Measurements from ENCODE around the gene MBNL2.
A peak's percentile ranks its signal among the peaks of the same experiment; 100 is the strongest.

MBNL2 gene

DNA sequence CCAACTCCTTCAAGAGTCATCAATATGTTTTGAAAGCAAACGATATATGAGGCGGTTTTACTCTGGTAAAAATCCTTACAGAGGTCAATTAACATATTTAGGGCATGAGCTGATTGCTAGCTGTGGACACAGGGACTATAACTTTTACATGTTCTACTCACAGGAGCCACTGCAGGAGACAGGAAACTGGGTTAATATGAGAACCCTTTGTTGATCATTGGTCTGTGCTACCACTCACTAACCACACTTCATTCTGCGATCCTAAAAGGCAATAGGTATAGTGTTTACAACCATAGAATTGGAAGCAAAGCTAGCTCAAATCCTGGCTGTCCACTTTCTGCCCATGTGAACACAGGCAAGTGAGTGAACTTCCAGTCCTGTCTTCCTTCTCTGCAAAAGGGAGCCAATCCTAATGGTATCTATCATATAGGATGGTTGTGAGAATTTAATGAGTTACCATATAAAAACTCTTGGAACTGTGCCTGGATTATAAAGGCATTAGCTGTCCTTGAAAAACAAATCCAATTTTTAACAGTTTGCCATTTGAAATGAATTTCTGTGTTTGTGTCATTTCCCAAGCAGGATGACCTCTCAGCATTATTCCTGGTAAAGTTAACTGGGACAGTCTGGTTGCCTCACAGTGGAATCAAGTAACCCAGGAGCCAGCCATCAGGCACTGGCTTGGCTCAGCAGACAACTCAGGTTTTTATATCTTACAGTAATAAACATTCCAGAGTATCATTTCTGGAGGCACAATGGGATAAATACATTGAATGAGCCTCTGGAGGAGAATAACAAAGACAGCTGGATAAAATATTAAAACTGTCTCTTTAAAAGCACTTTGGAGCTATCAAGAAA lies 182.0 kb downstream of the MBNL2 start:
- DNase-seq (ENCODE audit: low read depth in 1 of 2, low spot score in 1 of 2): no peak

DNA sequence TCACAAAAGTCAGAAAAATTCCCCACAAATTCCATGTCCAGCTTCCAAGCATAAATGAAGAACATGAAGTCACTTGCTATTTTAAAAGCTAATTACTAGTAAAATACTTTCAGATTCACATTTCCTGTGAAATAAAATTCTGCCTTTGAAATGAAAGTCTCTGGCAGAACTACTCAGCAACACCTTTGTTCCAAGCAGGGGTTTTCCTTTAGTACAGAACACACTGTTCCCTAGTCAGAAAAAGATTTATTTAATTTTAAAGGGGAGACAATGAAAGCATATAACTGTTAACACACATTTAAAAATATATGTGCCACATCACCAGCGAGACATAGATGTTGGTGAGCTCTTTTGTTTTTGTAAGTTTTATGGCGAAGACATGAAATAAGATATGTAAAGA lies 185.4 kb downstream of the MBNL2 start:
- DNase-seq (ENCODE audit: low read depth in 1 of 2, low spot score in 1 of 2): no peak

GRCh38 chr13:97408938-97409337 lies 186.8 kb downstream of the MBNL2 start:
- DNase-seq (ENCODE audit: low read depth in 1 of 2, low spot score in 1 of 2): no peak

DNA sequence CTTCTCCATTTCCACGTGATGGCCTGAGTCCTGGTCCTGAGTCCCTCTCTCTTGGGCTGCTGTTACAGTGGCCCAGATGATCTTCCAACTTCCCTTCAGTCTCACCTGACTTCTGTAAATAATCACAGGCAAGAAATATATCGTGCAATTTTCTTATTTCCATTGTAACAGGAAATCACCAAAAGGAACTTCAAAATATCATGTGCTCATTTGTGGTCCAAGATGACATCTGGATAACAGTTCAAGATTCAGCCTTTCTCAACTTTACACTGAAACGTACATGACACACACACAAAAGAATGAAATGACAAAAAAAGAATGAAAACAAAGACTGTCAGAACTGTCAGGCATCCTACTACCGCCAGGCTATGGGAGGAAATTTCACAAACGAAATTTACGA lies 189.9 kb downstream of the MBNL2 start:
- no peak for DNase-seq (ENCODE audit: low read depth in 1 of 2, low spot score in 1 of 2)

DNA sequence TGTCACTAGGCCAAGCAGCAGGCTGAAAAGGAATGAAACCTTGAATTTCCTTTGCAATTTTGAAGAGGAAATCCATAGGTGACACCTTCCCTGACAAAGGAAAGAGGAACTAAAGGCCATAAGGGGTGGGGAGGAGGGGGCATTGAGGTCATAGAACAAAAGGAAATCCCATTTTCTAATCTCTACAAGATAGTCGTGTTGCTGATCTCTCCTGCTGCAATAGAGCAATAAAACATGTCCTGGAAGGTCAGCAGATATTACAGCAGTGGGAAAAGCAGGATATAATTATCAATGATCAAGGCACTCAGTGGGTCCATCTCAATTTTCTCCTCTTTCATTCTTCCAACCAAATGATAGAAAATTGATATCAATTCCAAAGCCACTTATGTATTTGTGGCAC lies 191.6 kb downstream of the MBNL2 start:
- DNase-seq (ENCODE audit: low read depth in 1 of 2, low spot score in 1 of 2): no peak

DNA sequence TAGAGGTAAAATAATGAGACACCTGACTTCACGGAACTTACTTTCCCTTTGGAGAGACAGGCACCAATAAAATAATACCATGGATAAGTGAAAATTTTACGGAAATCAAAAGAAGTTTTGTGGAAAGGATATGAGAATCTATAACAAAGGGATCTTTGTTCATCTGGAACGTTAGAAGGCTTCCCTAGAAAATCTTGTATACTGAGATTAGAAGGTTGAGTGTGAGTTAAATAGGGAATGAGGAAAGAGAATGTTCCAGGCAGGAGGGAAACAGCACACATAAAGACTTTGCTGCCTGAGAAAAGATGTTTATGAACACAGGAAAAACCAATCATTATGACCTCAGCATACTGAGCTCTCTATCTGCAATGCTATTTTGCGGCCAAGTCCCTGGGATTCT lies 192.3 kb downstream of the MBNL2 start:
- no peak for DNase-seq (ENCODE audit: low read depth in 1 of 2, low spot score in 1 of 2)

DNA sequence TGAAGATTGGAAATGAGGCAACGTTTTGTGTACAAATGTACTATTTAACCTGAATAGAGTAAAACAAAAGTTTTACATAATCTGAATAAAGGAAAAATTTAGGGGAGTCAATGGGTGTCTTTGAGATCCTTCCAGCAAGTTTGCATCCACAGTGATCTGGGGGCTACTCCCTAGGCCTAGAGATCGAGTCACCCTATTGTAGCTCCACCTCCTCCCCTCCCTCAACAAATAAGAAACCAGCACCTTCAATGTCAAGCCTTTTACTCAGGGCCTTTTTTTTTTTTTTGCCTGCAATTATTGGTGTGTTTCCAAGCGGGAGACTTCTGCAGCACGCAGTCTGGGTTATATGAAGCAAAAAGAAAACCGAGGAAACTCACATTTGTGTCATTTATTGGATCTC lies 195.6 kb downstream of the MBNL2 start:
- no peak for DNase-seq (ENCODE audit: low read depth in 1 of 2, low spot score in 1 of 2)

DNA sequence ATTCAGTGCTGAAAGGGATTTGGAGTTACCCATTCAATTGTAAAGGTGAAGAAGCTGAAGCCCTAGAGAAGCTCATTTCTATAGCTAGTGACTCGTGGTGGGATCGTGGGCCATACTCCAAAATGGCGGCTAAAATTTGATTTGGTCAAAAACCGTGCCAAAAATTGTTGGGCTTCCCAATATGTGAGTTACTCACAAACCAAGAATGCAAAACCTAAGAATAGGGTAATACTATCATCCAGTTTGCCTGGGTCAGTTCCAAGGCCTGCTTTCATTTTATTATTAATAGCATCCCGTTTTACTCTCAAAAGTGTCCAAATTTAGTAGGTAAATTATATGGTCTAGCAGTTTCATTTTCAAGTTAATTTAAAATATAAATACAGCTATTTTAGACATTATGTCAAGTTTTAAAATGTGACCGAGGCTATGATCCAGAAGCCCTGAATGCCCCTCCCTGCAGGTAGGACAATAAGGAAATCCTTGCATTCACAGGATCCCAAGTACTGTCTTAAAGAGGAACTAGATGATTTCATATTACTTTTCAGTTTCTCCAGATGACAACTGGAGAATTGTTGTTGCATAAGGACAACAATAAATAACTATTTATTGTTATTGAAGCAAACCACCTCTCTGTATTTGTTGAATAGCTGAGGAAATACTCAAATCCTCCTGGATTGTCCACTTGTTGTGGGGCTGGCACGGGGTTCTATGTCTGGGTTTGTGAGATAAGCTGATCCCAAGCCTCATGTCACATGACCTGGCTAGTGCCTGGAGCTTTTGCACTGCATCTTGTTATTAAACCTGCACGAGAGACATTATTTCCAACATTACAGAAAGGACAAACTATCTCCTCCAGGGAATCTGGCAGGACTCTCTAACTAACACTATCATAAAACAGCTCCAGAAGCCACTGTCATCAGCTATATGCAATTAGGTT lies 200.3 kb downstream of the MBNL2 start:
- no peak for DNase-seq (ENCODE audit: low read depth in 1 of 2, low spot score in 1 of 2)

DNA sequence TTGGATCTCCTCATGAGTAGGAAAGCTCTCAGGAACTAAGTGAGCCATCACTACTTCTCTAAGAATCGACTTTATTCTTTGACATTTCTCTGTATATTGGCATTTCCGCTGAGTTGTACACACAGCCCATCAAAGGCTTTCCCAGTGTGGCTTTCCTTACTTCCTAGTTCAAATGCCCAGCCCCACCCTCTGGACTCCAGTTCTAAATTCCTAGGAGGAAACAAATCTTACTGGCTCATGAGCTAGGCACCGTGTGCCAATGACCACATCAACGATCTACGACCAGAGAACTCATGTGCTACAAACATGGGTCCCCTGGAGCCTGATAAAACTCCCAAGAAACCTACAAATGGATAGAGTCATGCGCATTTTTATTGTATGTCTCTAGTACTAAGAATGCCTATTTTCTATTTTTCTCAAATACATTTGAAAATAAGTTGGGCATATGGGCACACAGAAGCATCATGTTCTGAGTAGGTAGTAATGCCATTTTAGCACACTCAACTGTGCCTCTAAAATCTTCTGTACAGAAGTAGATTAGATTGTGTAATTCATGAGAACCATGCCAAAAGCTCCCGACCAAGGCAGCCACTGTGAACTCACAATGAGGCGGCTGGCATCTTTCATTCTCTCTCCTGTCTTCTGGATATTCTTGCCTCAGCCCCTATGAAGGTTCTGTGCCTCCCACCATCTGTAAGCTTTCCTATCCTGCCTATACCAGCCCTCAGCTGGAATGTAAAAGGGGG lies 201.3 kb downstream of the MBNL2 start:
- no peak for DNase-seq (ENCODE audit: low read depth in 1 of 2, low spot score in 1 of 2)

DNA sequence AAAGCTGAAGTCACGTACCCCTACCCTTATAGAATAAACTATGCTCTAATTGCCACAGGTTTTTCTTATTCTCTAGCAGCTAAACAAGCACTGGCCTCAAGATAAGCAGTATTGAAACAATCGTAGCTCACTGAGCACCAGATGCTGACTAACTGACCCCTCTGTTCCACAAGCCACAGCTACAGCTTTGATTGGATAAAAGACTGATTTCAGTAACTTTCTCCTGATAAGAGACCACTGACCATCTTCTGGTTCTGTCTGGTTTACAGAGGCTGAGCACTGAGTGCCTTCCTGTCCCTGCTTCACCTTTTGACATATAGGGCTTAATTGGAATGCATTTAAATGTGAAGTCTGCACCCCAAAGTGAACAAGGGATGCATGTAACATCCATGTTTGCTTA lies 203.5 kb downstream of the MBNL2 start:
- no peak for DNase-seq (ENCODE audit: low read depth in 1 of 2, low spot score in 1 of 2)

- DNase-seq (ENCODE audit: low read depth in 1 of 2, low spot score in 1 of 2): no peak
Measured at GRCh38 chr13:97426695-97427094, 204.6 kb downstream of the MBNL2 start.

- DNase-seq (ENCODE audit: low read depth in 1 of 2, low spot score in 1 of 2): no peak
Measured at GRCh38 chr13:97429681-97430081, 207.5 kb downstream of the MBNL2 start.

- DNase-seq (ENCODE audit: low read depth in 1 of 2, low spot score in 1 of 2): no peak
Measured at GRCh38 chr13:97430296-97430695, 208.2 kb downstream of the MBNL2 start.

DNA sequence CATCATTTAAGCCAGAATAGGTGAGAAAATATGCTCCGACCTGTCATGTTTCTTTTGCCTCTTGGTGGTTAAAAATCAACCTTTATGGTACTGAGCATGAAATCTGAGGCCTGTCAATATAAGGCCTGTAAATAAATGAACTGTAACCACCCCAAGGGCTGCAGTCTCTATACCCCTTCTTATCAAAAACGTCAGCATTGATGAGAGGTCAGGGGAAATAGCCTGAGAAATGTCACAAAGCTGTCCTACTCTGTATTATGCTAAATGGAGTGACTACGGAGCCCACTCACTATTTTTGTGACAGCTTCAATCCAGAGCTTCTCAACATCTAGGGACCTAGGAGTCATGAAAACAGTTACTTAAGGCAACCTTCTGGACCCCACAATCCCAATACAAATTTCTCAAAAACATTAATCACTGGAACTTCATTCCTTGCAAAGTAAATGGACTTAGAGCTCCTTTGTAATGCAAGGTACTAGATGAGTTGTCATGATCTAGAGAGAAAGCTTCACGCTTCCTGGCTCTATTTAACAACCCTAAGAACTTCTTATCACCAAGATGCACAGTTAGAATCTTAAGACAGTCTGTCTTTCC lies 209.1 kb downstream of the MBNL2 start:
- DNase-seq (ENCODE audit: low read depth in 1 of 2, low spot score in 1 of 2): no peak

DNA sequence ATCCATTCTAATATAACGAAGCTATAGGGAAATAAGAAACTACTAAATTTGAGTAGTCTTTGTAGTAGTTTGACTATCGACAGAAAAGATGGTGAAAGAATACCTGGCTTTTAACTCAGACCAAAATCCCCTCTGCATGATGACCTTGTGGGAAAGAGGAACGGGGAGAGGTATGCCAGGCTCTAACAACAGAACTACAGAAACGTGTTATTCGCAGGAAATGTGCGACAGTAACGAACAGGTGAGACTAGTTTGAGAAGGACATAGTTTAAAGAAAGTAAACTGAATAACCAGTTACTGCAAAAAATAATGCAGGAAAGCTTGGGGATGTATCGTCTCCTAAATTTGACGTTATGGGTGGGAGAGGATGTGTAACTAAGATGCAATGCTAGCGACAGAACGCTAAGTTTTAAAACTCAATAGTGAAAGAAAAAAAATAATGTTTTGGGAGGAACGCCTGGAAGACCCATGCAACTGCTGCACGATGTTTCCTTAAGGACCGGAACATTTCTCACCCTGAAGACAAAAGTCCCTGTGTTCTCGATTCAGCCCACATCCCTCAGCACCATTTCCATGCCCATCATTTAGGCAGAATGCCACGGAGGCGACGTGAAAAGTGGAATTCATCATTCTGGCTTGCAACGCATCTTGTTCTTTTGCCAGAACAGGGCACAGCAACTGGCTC lies 210.2 kb downstream of the MBNL2 start:
- DNase-seq (ENCODE audit: low read depth in 1 of 2, low spot score in 1 of 2): no peak

DNA sequence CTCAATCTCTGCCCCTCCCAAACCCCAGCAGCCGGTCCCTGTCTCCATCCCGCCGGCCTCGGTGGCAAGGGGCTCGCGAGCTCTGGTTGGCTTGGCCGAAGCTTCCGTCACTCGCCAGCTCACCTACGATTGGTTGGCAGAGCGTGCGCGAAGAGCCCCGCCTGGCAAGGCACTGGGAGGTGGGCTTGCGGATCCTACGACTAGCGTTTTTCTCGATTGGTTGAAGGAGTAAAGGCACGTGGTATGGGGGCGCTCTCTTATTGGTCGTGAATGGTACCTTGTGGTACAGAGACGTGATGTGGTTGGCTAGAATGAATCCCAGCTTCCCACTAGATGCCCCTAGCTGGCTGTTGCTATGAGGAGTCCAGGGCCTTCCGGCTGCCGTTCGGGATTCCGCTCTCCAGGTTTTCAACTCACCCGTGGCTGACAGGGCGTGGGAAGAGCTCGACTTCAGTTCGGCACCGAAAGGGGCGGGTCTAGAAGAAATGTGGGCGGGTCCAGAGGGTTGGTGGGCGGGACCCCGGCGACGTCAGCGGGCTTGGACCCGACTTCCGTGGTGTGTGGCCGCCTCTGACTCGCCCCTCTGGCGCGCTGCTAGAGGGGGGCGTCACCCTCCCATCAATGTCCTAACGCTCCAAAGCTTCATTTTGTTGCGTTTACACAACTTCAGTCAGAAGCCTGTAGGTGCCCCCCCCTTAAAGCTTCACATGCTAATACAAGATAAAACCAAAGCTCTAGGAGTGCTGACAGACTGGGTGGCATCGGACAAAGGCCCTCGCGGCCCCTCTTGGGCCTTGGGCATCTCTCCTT lies 211.0 kb downstream of the MBNL2 start:
- peak; percentile 98 for DNase-seq (ENCODE audit: low read depth in 1 of 2, low spot score in 1 of 2)

DNA sequence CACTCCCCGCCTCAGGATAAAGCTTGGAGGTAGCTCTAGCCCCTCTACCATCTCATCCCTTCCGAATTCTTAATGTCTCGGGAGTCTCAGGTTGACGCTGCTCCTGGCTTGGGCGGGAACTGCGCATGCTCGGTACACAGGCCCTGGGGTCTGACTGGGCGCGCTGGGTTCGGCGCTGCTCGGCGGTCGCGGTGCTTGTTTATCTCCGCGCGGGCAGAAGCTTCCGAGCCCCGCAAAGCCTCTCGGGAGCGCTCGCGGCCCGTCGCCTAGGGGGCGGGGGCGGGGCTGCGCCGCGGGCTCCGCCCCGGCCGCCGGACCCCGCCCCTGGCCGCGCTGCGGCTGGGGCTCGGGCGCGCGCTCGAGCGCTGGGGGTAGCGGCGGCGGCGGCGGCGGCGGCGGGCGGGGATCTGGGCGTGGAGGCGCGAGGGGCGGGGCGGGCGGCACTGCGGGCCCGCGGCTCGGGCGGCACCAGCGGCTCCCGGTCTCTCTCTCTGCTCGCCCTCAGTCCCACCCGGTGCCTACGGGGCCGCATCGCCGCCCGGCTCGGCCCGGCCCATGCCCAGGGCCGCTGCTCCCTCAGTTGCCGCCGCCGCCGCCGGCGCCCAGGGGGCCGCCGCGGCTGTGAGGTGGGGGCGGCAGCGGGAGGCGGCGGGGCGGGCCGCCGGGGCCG lies 211.7 kb downstream of the MBNL2 start, which contains the start of gene RAP2A:
Gene RAP2A (plus strand): TSS at position 443 of the 670 bp plus-strand sequence. CDS start 302 bp downstream, outside the sequence.
- DNase-seq (ENCODE audit: low read depth in 1 of 2, low spot score in 1 of 2): peak; percentile 72 to 89

- DNase-seq (ENCODE audit: low read depth in 1 of 2, low spot score in 1 of 2): peak in 1 of 2 donors; percentile 17
Measured at GRCh38 chr13:97434397-97435201, 212.5 kb downstream of the MBNL2 start.
